ENCODE results near the gene NRIP3. TPM values are rescaled to one million over a fixed set of nuclear protein-coding genes. Genes with fewer than 3 reads are reported as not detected.

Gene NRIP3
- total RNA-seq, 1 experiment from 2014 or later = not detected

DNA sequence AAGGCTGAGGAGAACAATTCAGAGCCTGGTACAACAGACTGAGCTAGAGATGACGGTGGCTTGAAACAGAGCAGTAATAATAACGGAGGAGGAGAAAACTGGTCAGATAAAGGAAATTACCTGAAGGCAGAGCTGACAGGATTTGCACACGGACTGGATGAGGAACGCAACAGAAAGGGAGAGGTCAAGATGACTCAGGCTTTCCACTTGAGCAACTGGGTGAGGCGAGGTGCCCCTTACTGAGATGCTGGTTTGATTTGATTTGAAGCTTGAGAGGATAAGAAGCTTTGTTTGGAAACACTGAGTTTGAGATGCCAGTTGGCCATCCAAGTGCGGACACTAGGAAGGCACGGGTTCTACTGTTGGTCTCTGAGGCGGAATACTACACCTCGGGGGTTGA lies 35.4 kb upstream of the NRIP3 start:
- H3F3A ChIP-seq (ENCODE audit: low read length, unreplicated experiment) = no peaks in the 10 kb centered on the region
- no peaks in the 10 kb centered on the region for H3K79me2 ChIP-seq (ENCODE audit: low read length)
- intact Hi-C loops (cut with micrococcal nuclease) = no loop called here
- no peak overlapping the region for H3K27ac ChIP-seq (ENCODE audit: low read length)
- no peak; the same call in 1 of the 2 replicates for ATAC-seq
- POLR2A ChIA-PET (ENCODE audit: unreplicated experiment) = no interaction called here
- H4K20me1 ChIP-seq (ENCODE audit: low read length) = no peaks in the 10 kb centered on the region
- peaks cover 8% of the 10 kb centered on the region; the same call in 1 of the 2 replicates for H3K27me3 ChIP-seq (ENCODE audit: low read length)
- no peak overlapping the region for H3K4me3 ChIP-seq (ENCODE audit: low read length)
- H3K9ac ChIP-seq (ENCODE audit: low read length) = no peak overlapping the region
- DNase-seq = peak; percentile 75
- no peaks in the 10 kb centered on the region for H3K36me3 ChIP-seq (ENCODE audit: low read depth, low read length)
- H3K4me1 ChIP-seq (ENCODE audit: insufficient read depth, low read length) = peaks cover 15% of the 10 kb centered on the region
- no TSS peak for BruUV-seq (replicated peaks)
- TF ChIP-seq, protein P1, sequence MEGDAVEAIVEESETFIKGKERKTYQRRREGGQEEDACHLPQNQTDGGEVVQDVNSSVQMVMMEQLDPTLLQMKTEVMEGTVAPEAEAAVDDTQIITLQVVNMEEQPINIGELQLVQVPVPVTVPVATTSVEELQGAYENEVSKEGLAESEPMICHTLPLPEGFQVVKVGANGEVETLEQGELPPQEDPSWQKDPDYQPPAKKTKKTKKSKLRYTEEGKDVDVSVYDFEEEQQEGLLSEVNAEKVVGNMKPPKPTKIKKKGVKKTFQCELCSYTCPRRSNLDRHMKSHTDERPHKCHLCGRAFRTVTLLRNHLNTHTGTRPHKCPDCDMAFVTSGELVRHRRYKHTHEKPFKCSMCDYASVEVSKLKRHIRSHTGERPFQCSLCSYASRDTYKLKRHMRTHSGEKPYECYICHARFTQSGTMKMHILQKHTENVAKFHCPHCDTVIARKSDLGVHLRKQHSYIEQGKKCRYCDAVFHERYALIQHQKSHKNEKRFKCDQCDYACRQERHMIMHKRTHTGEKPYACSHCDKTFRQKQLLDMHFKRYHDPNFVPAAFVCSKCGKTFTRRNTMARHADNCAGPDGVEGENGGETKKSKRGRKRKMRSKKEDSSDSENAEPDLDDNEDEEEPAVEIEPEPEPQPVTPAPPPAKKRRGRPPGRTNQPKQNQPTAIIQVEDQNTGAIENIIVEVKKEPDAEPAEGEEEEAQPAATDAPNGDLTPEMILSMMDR (conservative IDR thresholded peaks at IDR 0.05; ENCODE audit: low read depth, low read length) = no peak
- TF ChIP-seq EZH2phosphoT487 (IDR thresholded peaks at IDR 0.05; ENCODE audit: borderline replicate concordance, low read length) (no peak), EZH2 (IDR thresholded peaks at IDR 0.05; ENCODE audit: low read length, unreplicated experiment) (no peak)
- peak overlapping the region; percentile 42; the same call in 1 of the 2 replicates for H2AFZ ChIP-seq (ENCODE audit: low read length)
- peak overlapping the region; percentile 37 for H3K4me2 ChIP-seq (ENCODE audit: low read length)
- no peaks in the 10 kb centered on the region for H3K9me3 ChIP-seq (ENCODE audit: low read length)
- CTCF ChIA-PET = no interaction called here
- H3K9me2 ChIP-seq (replicated peaks; ENCODE audit: low read length) = no peaks in the 10 kb centered on the region

DNA sequence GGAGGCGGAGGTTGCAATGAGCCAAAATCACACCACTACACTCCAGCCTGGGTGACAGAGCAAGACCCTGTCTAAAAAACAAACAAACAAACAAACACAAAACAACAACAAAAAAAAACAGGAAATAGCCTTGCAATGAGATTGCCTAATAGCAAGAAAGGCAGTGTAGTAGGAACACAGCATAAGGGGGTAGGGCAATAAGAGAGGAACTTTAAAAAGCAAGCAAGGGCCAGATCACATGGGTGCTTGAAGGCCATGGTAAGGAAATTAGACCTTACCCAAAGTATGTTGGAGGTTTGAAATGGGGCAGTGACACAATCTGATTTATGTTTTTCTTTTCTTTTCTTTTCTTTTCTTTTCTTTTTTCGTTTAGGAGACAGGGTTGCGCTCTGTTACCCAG lies 34.7 kb upstream of the NRIP3 start:
- peaks cover 15% of the 10 kb centered on the region for H3K4me1 ChIP-seq (ENCODE audit: insufficient read depth, low read length)
- POLR2A ChIA-PET (ENCODE audit: unreplicated experiment) = no interaction called here
- H3K9me3 ChIP-seq (ENCODE audit: low read length) = no peaks in the 10 kb centered on the region
- H3K27me3 ChIP-seq (ENCODE audit: low read length) = peaks cover 8% of the 10 kb centered on the region; the same call in 1 of the 2 replicates
- H3K79me2 ChIP-seq (ENCODE audit: low read length) = no peaks in the 10 kb centered on the region
- no peak overlapping the region for H3K27ac ChIP-seq (ENCODE audit: low read length)
- H3K4me3 ChIP-seq (ENCODE audit: low read length) = no peak overlapping the region
- BruUV-seq (replicated peaks) = no TSS peak
- CTCF ChIA-PET = no interaction called here
- no peak overlapping the region for H2AFZ ChIP-seq (ENCODE audit: low read length)
- intact Hi-C loops (cut with micrococcal nuclease) = no loop called here
- DNase-seq (no peak), ATAC-seq (no peak)
- H3F3A ChIP-seq (ENCODE audit: low read length, unreplicated experiment) = no peaks in the 10 kb centered on the region
- no peak overlapping the region for H3K9ac ChIP-seq (ENCODE audit: low read length)
- no peaks in the 10 kb centered on the region for H4K20me1 ChIP-seq (ENCODE audit: low read length)
- TF ChIP-seq EZH2 (IDR thresholded peaks at IDR 0.05; ENCODE audit: low read length, unreplicated experiment) (no peak), EZH2phosphoT487 (IDR thresholded peaks at IDR 0.05; ENCODE audit: borderline replicate concordance, low read length) (no peak)
- TF ChIP-seq, protein P1 (conservative IDR thresholded peaks at IDR 0.05; ENCODE audit: low read depth, low read length) = no peak
- H3K4me2 ChIP-seq (ENCODE audit: low read length) = no peak overlapping the region
- H3K9me2 ChIP-seq (replicated peaks; ENCODE audit: low read length) = no peaks in the 10 kb centered on the region
- H3K36me3 ChIP-seq (ENCODE audit: low read depth, low read length) = no peaks in the 10 kb centered on the region

DNA sequence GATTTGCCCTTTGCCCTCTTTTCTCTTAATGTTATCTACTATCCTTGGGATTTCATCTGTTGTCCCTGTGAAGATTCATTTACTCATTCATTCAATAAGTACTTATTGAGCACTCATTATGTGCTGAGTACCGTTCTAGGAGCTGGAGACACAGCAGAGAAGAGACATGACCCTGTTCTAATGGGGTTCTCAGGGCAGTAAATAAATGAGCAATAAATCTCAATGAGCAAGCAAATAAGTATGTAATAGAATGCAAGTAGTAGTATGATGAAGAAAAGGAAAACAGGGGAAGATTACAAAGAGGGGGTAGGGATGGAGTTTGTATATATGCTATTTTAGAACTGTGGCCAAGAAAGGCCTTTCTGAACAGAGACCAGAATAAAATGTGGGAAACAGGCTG lies 34.2 kb upstream of the NRIP3 start:
- Histone ChIP-seq H3K36me3 (ENCODE audit: low read depth, low read length) (no peaks in the 10 kb centered on the region), H3K27me3 (ENCODE audit: low read length) (peaks cover 7% of the 10 kb centered on the region; the same call in 1 of the 2 replicates), H2AFZ (ENCODE audit: low read length) (no peak overlapping the region), H3K4me2 (ENCODE audit: low read length) (no peak overlapping the region), H3K27ac (ENCODE audit: low read length) (no peak overlapping the region), H3K4me3 (ENCODE audit: low read length) (no peak overlapping the region), H3K79me2 (ENCODE audit: low read length) (no peaks in the 10 kb centered on the region), H3K9me3 (ENCODE audit: low read length) (no peaks in the 10 kb centered on the region), H3F3A (ENCODE audit: low read length, unreplicated experiment) (no peaks in the 10 kb centered on the region), H3K9ac (ENCODE audit: low read length) (no peak overlapping the region), H3K9me2 (replicated peaks; ENCODE audit: low read length) (no peaks in the 10 kb centered on the region), H3K4me1 (ENCODE audit: insufficient read depth, low read length) (peaks cover 15% of the 10 kb centered on the region), H4K20me1 (ENCODE audit: low read length) (no peaks in the 10 kb centered on the region)
- ChIA-PET POLR2A (ENCODE audit: unreplicated experiment) (no interaction called here), CTCF (no interaction called here)
- no peak for ATAC-seq
- no TSS peak for BruUV-seq (replicated peaks)
- intact Hi-C loops (cut with micrococcal nuclease) = no loop called here
- DNase-seq = no peak
- TF ChIP-seq EZH2 (IDR thresholded peaks at IDR 0.05; ENCODE audit: low read length, unreplicated experiment) (no peak), EZH2phosphoT487 (IDR thresholded peaks at IDR 0.05; ENCODE audit: borderline replicate concordance, low read length) (no peak)
- TF ChIP-seq, protein P1 (conservative IDR thresholded peaks at IDR 0.05; ENCODE audit: low read depth, low read length) = no peak

Measured in PC-3 (cell line).